Astrocyte (in vitro differentiated cells and primary cell): ENCODE results near the gene HS2ST1.

ENCODE experiments used
- EZH2 ChIP-seq: IDR thresholded peaks from 2 replicates; pipeline ENCODE4 v1.6.1; 2012; ENCODE audit warnings: mild to moderate bottlenecking, low read length, inconsistent platforms; ENCODE audit not compliant: insufficient read depth
- TF ChIP-seq, protein P1 (sequence below): IDR thresholded peaks from 2 replicates; pipeline ENCODE4 v1.5.1; 2011; ENCODE audit warnings: low read depth, mild to moderate bottlenecking, inconsistent platforms, low read length, moderate library complexity; ENCODE audit not compliant: insufficient read depth

DNA sequence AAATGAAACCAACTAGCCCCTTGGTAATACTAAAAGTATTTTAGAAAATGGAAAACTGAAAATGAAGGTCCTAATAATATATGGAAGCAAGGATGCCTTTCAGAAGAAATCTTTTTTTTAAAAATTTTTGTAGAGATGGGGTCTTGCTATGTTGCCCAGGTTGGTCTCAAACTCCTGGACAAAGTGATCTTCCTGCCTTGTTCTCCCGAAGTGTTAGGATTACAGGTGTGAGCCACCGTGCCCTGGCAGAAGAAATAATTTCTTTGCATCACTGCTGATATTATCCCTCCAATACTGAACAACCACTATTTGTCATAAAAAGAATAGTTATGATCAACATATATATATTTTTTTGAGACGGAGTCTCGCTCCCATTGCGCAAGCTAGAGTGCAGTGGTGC lies 26.1 kb upstream of the HS2ST1 start:
- TF ChIP-seq, protein P1, sequence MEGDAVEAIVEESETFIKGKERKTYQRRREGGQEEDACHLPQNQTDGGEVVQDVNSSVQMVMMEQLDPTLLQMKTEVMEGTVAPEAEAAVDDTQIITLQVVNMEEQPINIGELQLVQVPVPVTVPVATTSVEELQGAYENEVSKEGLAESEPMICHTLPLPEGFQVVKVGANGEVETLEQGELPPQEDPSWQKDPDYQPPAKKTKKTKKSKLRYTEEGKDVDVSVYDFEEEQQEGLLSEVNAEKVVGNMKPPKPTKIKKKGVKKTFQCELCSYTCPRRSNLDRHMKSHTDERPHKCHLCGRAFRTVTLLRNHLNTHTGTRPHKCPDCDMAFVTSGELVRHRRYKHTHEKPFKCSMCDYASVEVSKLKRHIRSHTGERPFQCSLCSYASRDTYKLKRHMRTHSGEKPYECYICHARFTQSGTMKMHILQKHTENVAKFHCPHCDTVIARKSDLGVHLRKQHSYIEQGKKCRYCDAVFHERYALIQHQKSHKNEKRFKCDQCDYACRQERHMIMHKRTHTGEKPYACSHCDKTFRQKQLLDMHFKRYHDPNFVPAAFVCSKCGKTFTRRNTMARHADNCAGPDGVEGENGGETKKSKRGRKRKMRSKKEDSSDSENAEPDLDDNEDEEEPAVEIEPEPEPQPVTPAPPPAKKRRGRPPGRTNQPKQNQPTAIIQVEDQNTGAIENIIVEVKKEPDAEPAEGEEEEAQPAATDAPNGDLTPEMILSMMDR, result no peak
- no peak for TF ChIP-seq EZH2
